ENCODE results near the gene ST7. TPM values are rescaled to one million over a fixed set of nuclear protein-coding genes. Genes with fewer than 3 reads are reported as not detected.

The ST7 gene
- total and polyA plus RNA-seq, 2 donors (not counting 3 experiments of a cell fraction or from before 2014, with no cell fraction given), result 18.6 to 24.9 TPM

- no peaks in the 10 kb centered on the region for H3K9me3 ChIP-seq (replicated peaks; ENCODE audit: control insufficient read depth, insufficient read depth, low read length)
- peaks cover 3% of the 10 kb centered on the region for H4K20me1 ChIP-seq (replicated peaks; ENCODE audit: control insufficient read depth, extremely low read depth, insufficient read depth, low read length)
- ChIA-PET POLR2A (no interaction called here), CTCF (interaction anchor here (0.6 to 2.0 kb wide), 6 partner anchors 17 to 121 kb away, joined by 3 to 5 read pairs (median 5); no protein-coding TSS in a partner anchor)
- no peak overlapping the region for H2AFZ ChIP-seq (ENCODE audit: low read depth, low read length)
- H3K4me3 ChIP-seq (replicated peaks in 1 of 3; ENCODE audit: insufficient read depth in 1 of 3, low read depth in 1 of 3, low read length in 3 of 3), result no peak overlapping the region
- H3K9ac ChIP-seq (replicated peaks; ENCODE audit: extremely low read depth, insufficient read depth, low read length), result no peak overlapping the region
- no TSS peak for BruUV-seq (replicated peaks)
- H3K27me3 ChIP-seq (ENCODE audit: control insufficient read depth in 2 of 2, insufficient read depth in 2 of 2, low read length in 2 of 2), result no peaks in the 10 kb centered on the region
- no peaks in the 10 kb centered on the region for H3K9me1 ChIP-seq (replicated peaks; ENCODE audit: control insufficient read depth, extremely low read depth, insufficient read depth, low read length)
- dilution Hi-C loops (cut with MboI; ENCODE audit: extremely low pct_ligation_motif_present, low sequenced_read_pairs) (no loop called here), intact Hi-C loops (cut with micrococcal nuclease) (no loop called here)
- TF ChIP-seq FOS (IDR thresholded peaks at IDR 0.05; ENCODE audit: borderline replicate concordance, insufficient read depth, low read length) (no peak), POLR2AphosphoS5 (IDR thresholded peaks at IDR 0.05; ENCODE audit: insufficient read depth, low read depth, low read length) (no peak), POLR2A (IDR thresholded peaks at IDR 0.05; ENCODE audit: low read depth, low read length) (no peak), JUN (IDR thresholded peaks at IDR 0.05; ENCODE audit: borderline replicate concordance, insufficient read depth, insufficient read length, low read depth) (no peak), EZH2 (IDR thresholded peaks at IDR 0.05; ENCODE audit: borderline replicate concordance, low read depth, low read length, severe bottlenecking) (no peak), MAX (IDR thresholded peaks at IDR 0.05; ENCODE audit: insufficient read depth, insufficient read length) (no peak), GATA2 (IDR thresholded peaks at IDR 0.05; ENCODE audit: insufficient read depth, insufficient read length, low read depth, low read length) (no peak), CTCF (IDR thresholded peaks at IDR 0.05; ENCODE audit: extremely low read depth in 1 of 2, insufficient read depth in 1 of 2, low read depth in 1 of 2, low read length in 2 of 2) (no peak), MYC (IDR thresholded peaks at IDR 0.05; ENCODE audit: low read depth, low read length) (no peak)
- H3K79me2 ChIP-seq (ENCODE audit: control insufficient read depth, insufficient read depth, low read length), result peaks cover 10% of the 10 kb centered on the region
- peaks cover 19% of the 10 kb centered on the region for H3K4me1 ChIP-seq (ENCODE audit: control insufficient read depth, extremely low read depth, insufficient read depth, low read length)
- no peak overlapping the region for H3K27ac ChIP-seq (ENCODE audit: insufficient read depth, low read depth, low read length)
- DNase-seq (ENCODE audit: low read depth, low spot score), result no peak
- FAIRE-seq, result no peak
- H3K36me3 ChIP-seq (ENCODE audit: control insufficient read depth in 2 of 2, extremely low read depth in 1 of 2, insufficient read depth in 2 of 2, low read length in 2 of 2), result no peaks in the 10 kb centered on the region
- H3K4me2 ChIP-seq (ENCODE audit: insufficient read depth, low read length), result no peak overlapping the region
These were observed 83.5 kb downstream of the ST7 start for GRCh38 chr7:117036836-117037235.

Measured in endothelial cell of umbilical vein (primary cell).